HL-60 (cell line): ENCODE measurements around the gene OR52A1.
"Not testable (repeated sequence)": the region's sequence is repeated elsewhere in the genome, so short reads cannot be mapped to it uniquely, and the experiment has no call there.

ENCODE experiments used
- DNase-seq, 2 experiments: peaks; one replicate each; pipeline ENCODE4 v3.0.0-alpha.2; 2010 to 2020; ENCODE audit warnings: low read depth in 1 of 2, low spot score in 1 of 2
- H3K27ac ChIP-seq: fragments of 250-450 bp; sonication (Bioruptor Pico); replicated peaks from 2 replicates; pipeline ENCODE4 v1.5.1; 2020; ENCODE audit warnings: mild to moderate bottlenecking, moderate library complexity
- H3K27me3 ChIP-seq: fragments of 250-450 bp; sonication (Bioruptor Pico); 2 replicates; pipeline ENCODE4 v1.5.1; 2021; ENCODE audit warnings: mild to moderate bottlenecking, moderate library complexity; ENCODE audit not compliant: insufficient read depth, poor library complexity, severe bottlenecking
- H3K4me3 ChIP-seq: replicated peaks from 2 replicates; pipeline ENCODE4 v1.5.1; 2011; ENCODE audit warnings: mild to moderate bottlenecking, control low read depth, low read length; ENCODE audit not compliant: insufficient read depth
- CTCF ChIP-seq: IDR thresholded peaks from one replicate; pipeline ENCODE4 v1.5.1; 2011; ENCODE audit warnings: low read length, control low read depth, inconsistent platforms; ENCODE audit not compliant: insufficient read depth
- GABPA ChIP-seq: IDR thresholded peaks from 2 replicates; pipeline ENCODE4 v1.6.1; 2012; ENCODE audit warnings: low read depth
- POLR2AphosphoS5 ChIP-seq: IDR thresholded peaks from 2 replicates; pipeline ENCODE4 v1.6.1; 2012; ENCODE audit warnings: low read depth
- REST ChIP-seq: IDR thresholded peaks from 2 replicates; pipeline ENCODE4 v1.6.1; 2012; ENCODE audit warnings: low read depth; ENCODE audit not compliant: insufficient replicate concordance
- SPI1 ChIP-seq: IDR thresholded peaks from 2 replicates; pipeline ENCODE4 v1.6.1; 2012; ENCODE audit warnings: low read depth, mild to moderate bottlenecking, borderline replicate concordance

OR52A1 gene

GRCh38 chr11:5159806-5160205 lies 5.2 kb upstream of the OR52A1 start:
- H3K27ac ChIP-seq, result no peak overlapping the region
- DNase-seq, result no peak

GRCh38 chr11:5153574-5154431 lies 754 bp downstream of the OR52A1 start:
- no peaks in the 10 kb centered on the region for H3K27me3 ChIP-seq
- H3K27ac ChIP-seq, result no peak overlapping the region
- TF ChIP-seq POLR2AphosphoS5, result no peak
- TF ChIP-seq SPI1, result 0 out of 2 replicates have a peak, but pooled peaks have one; percentile 16
- no peak overlapping the region for H3K4me3 ChIP-seq
- DNase-seq, result no peak

More at GRCh38 chr11:5159806-5160205, 5.2 kb upstream of the OR52A1 start:
- Histone ChIP-seq H3K4me3 (no peak overlapping the region), H3K27me3 (no peaks in the 10 kb centered on the region)
- no peak for TF ChIP-seq POLR2AphosphoS5
- TF ChIP-seq REST, result no peak
- TF ChIP-seq CTCF, result no peak
- TF ChIP-seq SPI1, result no peak
- no peak for TF ChIP-seq GABPA

GRCh38 chr11:5151713-5152153 lies 2.8 kb downstream of the OR52A1 start:
- no peaks in the 10 kb centered on the region for H3K27me3 ChIP-seq
- DNase-seq, result no peak
- H3K4me3 ChIP-seq, result no peak overlapping the region
- H3K27ac ChIP-seq, result no peak overlapping the region
- TF ChIP-seq REST (no peak), POLR2AphosphoS5 (no peak), GABPA (no peak), SPI1 (no peak), CTCF (no peak)

GRCh38 chr11:5144206-5144605 lies 10.4 kb downstream of the OR52A1 start:
- H3K27ac ChIP-seq, DNase-seq, H3K27me3 ChIP-seq, H3K4me3 ChIP-seq: not testable (repeated sequence)

- TF ChIP-seq POLR2AphosphoS5 (no peak), GABPA (no peak), CTCF (no peak), REST (no peak), SPI1 (no peak)
- Histone ChIP-seq H3K27ac (no peak within 1 kb of the TSS), H3K27me3 (no peaks in the 10 kb centered on the region), H3K4me3 (no peak within 1 kb of the TSS)
- no peak for DNase-seq
Observed at GRCh38 chr11:5137996-5138395, 16.6 kb downstream of the OR52A1 start, which contains the start of gene OR52A5. TSS of gene OR52A5 (minus strand) at chr11:5138356. CDS start at chr11:5132642, 5,714 bp downstream.
